Natural killer cell (primary cell): Measurements from ENCODE around the gene COX19. TPM values are rescaled to one million over a fixed set of nuclear protein-coding genes. Genes with fewer than 3 reads are reported as not detected.

Source experiments
- ATAC-seq, 3 donors: fragments of 150-1000 bp in 2 of 3; fragments of 200-7000 bp in 1 of 3; cut with Tn5 transposase; 1 replicate in 1 of 3; 2 replicates in 2 of 3; pipeline ENCODE4 v1.10.0; 2021; ENCODE audit warnings: mild to moderate bottlenecking in 2 of 3, moderate library complexity in 2 of 3
- DNase-seq, 2 donors: peaks; one replicate each; pipeline versions ENCODE4 v3.0.0 to v3.0.0-alpha.2; 2013 to 2021; ENCODE audit warnings: mixed read lengths in 1 of 2
- H3K27ac ChIP-seq: one replicate; pipeline ENCODE4 v1.5.1; 2013; ENCODE audit warnings: mild to moderate bottlenecking, low read length
- H3K27me3 ChIP-seq: one replicate; pipeline ENCODE4 v1.6.1; 2013; ENCODE audit warnings: low read length; ENCODE audit not compliant: control insufficient read depth, insufficient read depth
- H3K36me3 ChIP-seq: one replicate; pipeline ENCODE4 v1.6.1; 2013; ENCODE audit warnings: low read length; ENCODE audit not compliant: control insufficient read depth, insufficient read depth
- H3K4me1 ChIP-seq: one replicate; pipeline ENCODE4 v1.6.1; 2013; ENCODE audit warnings: low read length; ENCODE audit not compliant: control insufficient read depth, insufficient read depth
- H3K4me3 ChIP-seq: one replicate; pipeline ENCODE4 v1.5.1; 2013; ENCODE audit warnings: low read length
- H3K9me3 ChIP-seq: one replicate; pipeline ENCODE4 v1.6.1; 2013; ENCODE audit warnings: low read length; ENCODE audit not compliant: control insufficient read depth, insufficient read depth
- H3K27ac Mint-ChIP-seq, 2 donors: one replicate each; pipeline ENCODE4 v1.8.0; 2022; ENCODE audit warnings: mild to moderate bottlenecking in 2 of 2, mixed read lengths in 2 of 2, moderate library complexity in 1 of 2
- H3K27me3 Mint-ChIP-seq, 2 donors: one replicate each; pipeline ENCODE4 v1.8.0; 2022; ENCODE audit warnings: low read depth in 2 of 2, mixed read lengths in 2 of 2
- H3K36me3 Mint-ChIP-seq: one replicate; pipeline ENCODE4 v1.8.0; 2022; ENCODE audit warnings: mixed read lengths
- H3K4me1 Mint-ChIP-seq, 2 donors: one replicate each; pipeline ENCODE4 v1.8.0; 2022; ENCODE audit warnings: mixed read lengths in 2 of 2
- H3K4me3 Mint-ChIP-seq: one replicate; pipeline ENCODE4 v1.8.0; 2022; ENCODE audit warnings: mild to moderate bottlenecking, moderate library complexity, mixed read lengths
- H3K9me3 Mint-ChIP-seq, 2 donors: one replicate each; pipeline ENCODE4 v1.8.0; 2022; ENCODE audit warnings: mixed read lengths in 2 of 2
- WGBS: methylation state at CpG from one replicate; pipeline ENCODE4 v1.1.7; 2013; ENCODE audit warnings: missing lambda C conversion rate; ENCODE audit not compliant: insufficient coverage; 5-methylcytosine and 5-hydroxymethylcytosine counted together
- intact Hi-C: fragments of 100-400 bp; cut with micrococcal nuclease; formaldehyde crosslinking; loops from one replicate; pipeline ENCODE4 v1.14.2; 2022
- total RNA-seq, 4 donors: library from RNA; stranded (reverse); fragments of 120-200 nt in 1 of 4; gene quantifications; one replicate each; pipeline versions ENCODE4 v1.2.3 to v1.2.4, GENCODE V29; 2013 to 2022
- TF ChIP-seq, protein P1 (sequence below): fragments of 200-600 bp; IDR thresholded peaks from one replicate; pipeline ENCODE4 v1.8.0; 2022; ENCODE audit warnings: antibody characterized with exemption

Gene COX19
- total RNA-seq, 3 donors from 2014 or later (not counting 1 experiment from before 2014, with no cell fraction given), result 33.6 to 38.3 (median 33.6) TPM

DNA sequence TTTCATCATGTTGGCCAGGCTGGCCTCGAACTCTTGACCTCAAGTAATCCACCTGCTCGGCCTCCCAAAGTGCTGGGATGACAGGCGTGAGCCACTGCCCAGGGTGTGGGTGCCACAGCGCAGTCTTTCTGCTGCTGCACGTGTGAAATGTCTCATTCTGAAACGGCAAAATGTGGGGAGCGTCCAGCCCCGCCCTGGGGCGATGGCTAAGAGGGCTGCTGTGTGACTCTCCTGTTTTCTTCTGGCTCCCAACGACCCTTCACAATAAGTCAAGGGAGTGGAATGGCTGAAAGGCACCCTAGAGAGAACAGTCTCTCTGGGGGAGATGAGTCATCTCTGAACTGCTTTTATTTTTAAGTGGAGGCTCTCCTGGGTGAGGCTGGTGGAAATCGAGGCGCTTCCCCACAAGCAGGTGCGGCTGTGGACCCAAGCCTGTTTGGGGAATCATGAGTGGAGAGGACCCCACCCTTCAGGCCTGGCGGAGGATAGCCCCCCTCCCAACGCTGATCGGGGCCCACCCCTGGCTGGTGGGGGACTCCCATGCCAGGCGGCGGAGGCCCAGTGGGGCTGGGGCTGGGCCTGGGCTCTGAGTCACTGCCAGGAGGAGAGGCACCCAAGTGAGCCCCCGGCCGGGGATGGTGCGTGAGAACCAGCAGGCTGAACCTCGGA lies 38.8 kb downstream of the COX19 start:
- peak; percentile 17 to 49 (median 48) for ATAC-seq
- H3K4me3 Mint-ChIP-seq, result no peak overlapping the region

DNA sequence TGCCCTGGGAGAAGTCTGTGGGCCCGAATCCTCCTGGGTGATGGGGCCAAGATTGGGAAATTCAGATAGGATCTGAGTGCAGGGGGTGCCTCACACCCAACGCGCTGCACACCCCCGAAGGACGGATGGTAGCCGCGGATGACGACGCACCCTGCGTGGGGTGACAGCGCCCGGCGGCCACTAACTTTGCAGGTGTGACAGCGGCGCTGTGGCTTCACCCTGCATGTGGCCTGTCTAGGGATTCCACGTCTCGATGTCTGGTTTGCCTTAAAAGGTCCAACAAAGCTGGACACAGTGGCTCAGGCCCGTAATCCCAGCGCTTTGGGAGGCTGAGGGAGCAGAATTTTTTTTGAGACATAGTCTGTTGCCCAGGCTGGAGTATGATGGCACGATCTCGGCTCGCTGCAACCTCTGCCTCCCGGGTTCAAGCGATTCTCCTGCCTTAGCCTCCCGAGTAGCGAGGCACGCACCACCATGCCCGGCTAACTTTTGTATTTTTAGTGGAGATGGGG lies 39.4 kb downstream of the COX19 start:
- Mint-ChIP-seq H3K4me3 (no peak overlapping the region), H3K27me3 (no peaks in the 10 kb centered on the region), H3K36me3 (no peaks in the 10 kb centered on the region), H3K4me1 (peaks cover 19 to 40% of the 10 kb centered on the region in 2 donors), H3K9me3 (no peaks in the 10 kb centered on the region), H3K27ac (peak overlapping the region; percentile 67 to 70)
- 90% methylated on average over 28 of the region's 28 CpGs for WGBS
- no peak for ATAC-seq
- H3K4me1 ChIP-seq, result peaks cover 49% of the 10 kb centered on the region
- TF ChIP-seq, protein P1, sequence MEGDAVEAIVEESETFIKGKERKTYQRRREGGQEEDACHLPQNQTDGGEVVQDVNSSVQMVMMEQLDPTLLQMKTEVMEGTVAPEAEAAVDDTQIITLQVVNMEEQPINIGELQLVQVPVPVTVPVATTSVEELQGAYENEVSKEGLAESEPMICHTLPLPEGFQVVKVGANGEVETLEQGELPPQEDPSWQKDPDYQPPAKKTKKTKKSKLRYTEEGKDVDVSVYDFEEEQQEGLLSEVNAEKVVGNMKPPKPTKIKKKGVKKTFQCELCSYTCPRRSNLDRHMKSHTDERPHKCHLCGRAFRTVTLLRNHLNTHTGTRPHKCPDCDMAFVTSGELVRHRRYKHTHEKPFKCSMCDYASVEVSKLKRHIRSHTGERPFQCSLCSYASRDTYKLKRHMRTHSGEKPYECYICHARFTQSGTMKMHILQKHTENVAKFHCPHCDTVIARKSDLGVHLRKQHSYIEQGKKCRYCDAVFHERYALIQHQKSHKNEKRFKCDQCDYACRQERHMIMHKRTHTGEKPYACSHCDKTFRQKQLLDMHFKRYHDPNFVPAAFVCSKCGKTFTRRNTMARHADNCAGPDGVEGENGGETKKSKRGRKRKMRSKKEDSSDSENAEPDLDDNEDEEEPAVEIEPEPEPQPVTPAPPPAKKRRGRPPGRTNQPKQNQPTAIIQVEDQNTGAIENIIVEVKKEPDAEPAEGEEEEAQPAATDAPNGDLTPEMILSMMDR, result no peak
- H3K27ac ChIP-seq, result no peak overlapping the region
- H3K4me3 ChIP-seq, result no peak overlapping the region
- no peaks in the 10 kb centered on the region for H3K9me3 ChIP-seq
- intact Hi-C loops, result no loop called here
- peaks cover 9% of the 10 kb centered on the region for H3K36me3 ChIP-seq
- no peaks in the 10 kb centered on the region for H3K27me3 ChIP-seq
- DNase-seq, result no peak

More for the DNA sequence above, 38.8 kb downstream of the COX19 start:
- Mint-ChIP-seq H3K36me3 (no peaks in the 10 kb centered on the region), H3K27ac (peak overlapping the region; percentile 67 to 70), H3K4me1 (peaks cover 25 to 40% of the 10 kb centered on the region in 2 donors), H3K27me3 (no peaks in the 10 kb centered on the region), H3K9me3 (no peaks in the 10 kb centered on the region)
- intact Hi-C loops, result no loop called here
- Histone ChIP-seq H3K9me3 (no peaks in the 10 kb centered on the region), H3K27ac (no peak overlapping the region), H3K36me3 (peaks cover 9% of the 10 kb centered on the region), H3K4me1 (peaks cover 43% of the 10 kb centered on the region), H3K4me3 (no peak overlapping the region), H3K27me3 (no peaks in the 10 kb centered on the region)
- WGBS, result 59% methylated on average over 22 of the region's 22 CpGs
- TF ChIP-seq, protein P1, result no peak
- DNase-seq, result no peak

DNA sequence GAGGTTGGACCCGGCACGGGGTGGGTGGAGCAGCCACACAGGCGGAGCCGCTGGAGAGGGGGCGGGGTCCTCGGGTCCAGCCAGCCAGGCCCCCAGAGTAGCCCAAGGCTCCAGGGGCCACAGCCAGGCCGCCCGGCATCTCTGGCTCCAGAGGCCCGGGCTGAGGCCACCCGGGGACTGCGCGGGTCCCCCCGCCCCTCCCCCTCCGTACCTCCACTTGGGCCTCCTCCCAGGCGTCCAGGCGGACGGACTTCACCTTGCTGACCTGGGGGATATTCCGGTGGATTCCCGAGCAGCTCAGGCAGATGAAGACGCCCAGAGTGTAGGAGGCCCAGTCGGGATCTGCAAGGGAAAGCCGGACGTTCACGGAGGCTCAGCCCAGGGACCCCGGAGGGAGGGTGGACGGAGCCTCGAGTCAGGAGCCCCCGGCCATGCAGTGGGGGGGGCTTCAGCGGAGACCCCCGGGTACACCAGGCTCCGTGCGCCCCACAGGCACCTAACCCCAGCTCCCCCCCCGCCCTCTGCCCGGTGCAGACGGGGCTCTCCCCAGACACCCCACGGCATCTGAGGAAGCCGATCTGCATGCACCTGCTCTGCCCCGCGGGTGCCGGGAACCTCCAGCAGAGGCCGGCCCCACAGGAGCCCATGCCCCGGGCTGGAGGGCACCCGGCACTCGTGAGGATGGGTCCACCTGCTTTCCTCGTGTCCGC lies 40.0 kb downstream of the COX19 start:
- H3K9me3 ChIP-seq, result no peaks in the 10 kb centered on the region
- H3K4me3 ChIP-seq, result no peak overlapping the region
- Mint-ChIP-seq H3K9me3 (no peaks in the 10 kb centered on the region), H3K27me3 (no peaks in the 10 kb centered on the region), H3K4me3 (no peak overlapping the region), H3K36me3 (no peaks in the 10 kb centered on the region), H3K27ac (no peak overlapping the region), H3K4me1 (peaks cover 14 to 37% of the 10 kb centered on the region in 2 donors)
- ATAC-seq (no peak), DNase-seq (no peak)
- intact Hi-C loops, result no loop called here
- H3K36me3 ChIP-seq, result peaks cover 9% of the 10 kb centered on the region
- peaks cover 55% of the 10 kb centered on the region for H3K4me1 ChIP-seq
- no peak overlapping the region for H3K27ac ChIP-seq
- H3K27me3 ChIP-seq, result no peaks in the 10 kb centered on the region
- TF ChIP-seq, protein P1, result no peak
- 94% methylated on average over 46 of the region's 46 CpGs for WGBS
